Trophoblast cell (in vitro differentiated cells and primary cell): ENCODE data around the gene USP36.

Experiments used
- DNase-seq, 2 donors: peaks; one replicate each; pipeline ENCODE4 v3.0.0-alpha.2; 2016
- H2AFZ ChIP-seq: 2 replicates; pipeline ENCODE4 v1.6.1; 2013; ENCODE audit warnings: low read length, moderate library complexity, mild to moderate bottlenecking; ENCODE audit not compliant: insufficient read depth, poor library complexity
- H2AK5ac ChIP-seq: 2 replicates; pipeline ENCODE4 v1.6.1; 2013; ENCODE audit warnings: mild to moderate bottlenecking, low read length
- H2BK120ac ChIP-seq: 2 replicates; pipeline ENCODE4 v1.6.1; 2013; ENCODE audit warnings: low read length, mild to moderate bottlenecking, moderate library complexity; ENCODE audit not compliant: insufficient read depth, poor library complexity
- H2BK12ac ChIP-seq: 2 replicates; pipeline ENCODE4 v1.6.1; 2013; ENCODE audit warnings: mild to moderate bottlenecking, low read length, moderate library complexity
- H2BK5ac ChIP-seq: 2 replicates; pipeline ENCODE4 v1.6.1; 2013; ENCODE audit warnings: low read length, low read depth, moderate library complexity, mild to moderate bottlenecking; ENCODE audit not compliant: poor library complexity
- H3K14ac ChIP-seq: 2 replicates; pipeline ENCODE4 v1.6.1; 2013; ENCODE audit warnings: mild to moderate bottlenecking, low read length
- H3K18ac ChIP-seq: 2 replicates; pipeline ENCODE4 v1.6.1; 2013; ENCODE audit warnings: mild to moderate bottlenecking, low read length
- H3K23ac ChIP-seq: 2 replicates; pipeline ENCODE4 v1.6.1; 2013; ENCODE audit warnings: low read length
- H3K27ac ChIP-seq: 2 replicates; pipeline ENCODE4 v1.5.1; 2013; ENCODE audit warnings: low read depth, mild to moderate bottlenecking, inconsistent platforms, low read length, moderate library complexity
- H3K27me3 ChIP-seq: 2 replicates; pipeline ENCODE4 v1.6.1; 2013; ENCODE audit warnings: inconsistent platforms, mild to moderate bottlenecking, low read length, moderate library complexity; ENCODE audit not compliant: insufficient read depth
- H3K36me3 ChIP-seq, 2 experiments: 1 replicate in 1 of 2; 2 replicates in 1 of 2; pipeline ENCODE4 v1.6.1; 2013; ENCODE audit warnings: low read length in 2 of 2, mild to moderate bottlenecking in 2 of 2, moderate library complexity in 1 of 2; ENCODE audit not compliant: insufficient read depth in 2 of 2, control insufficient read depth in 1 of 2
- H3K4ac ChIP-seq: 2 replicates; pipeline ENCODE4 v1.6.1; 2013; ENCODE audit warnings: low read depth, mild to moderate bottlenecking, low read length, moderate library complexity
- H3K4me1 ChIP-seq, 2 experiments: 1 replicate in 1 of 2; 2 replicates in 1 of 2; pipeline ENCODE4 v1.6.1; 2013; ENCODE audit warnings: low read length in 2 of 2, mild to moderate bottlenecking in 2 of 2, moderate library complexity in 1 of 2; ENCODE audit not compliant: insufficient read depth in 2 of 2, control insufficient read depth in 1 of 2
- H3K4me2 ChIP-seq: 2 replicates; pipeline ENCODE4 v1.6.1; 2013; ENCODE audit warnings: inconsistent platforms, mild to moderate bottlenecking, low read length, moderate library complexity
- H3K4me3 ChIP-seq: 2 replicates; pipeline ENCODE4 v1.5.1; 2013; ENCODE audit warnings: mild to moderate bottlenecking, low read depth, low read length, inconsistent platforms
- H3K79me1 ChIP-seq: one replicate; pipeline ENCODE4 v1.6.1; 2013; ENCODE audit warnings: low read length
- H3K79me2 ChIP-seq: 2 replicates; pipeline ENCODE4 v1.6.1; 2013; ENCODE audit warnings: low read length, mild to moderate bottlenecking; ENCODE audit not compliant: control insufficient read depth, insufficient read depth, poor library complexity
- H3K9ac ChIP-seq: 2 replicates; pipeline ENCODE4 v1.6.1; 2013; ENCODE audit warnings: mild to moderate bottlenecking, low read length
- H3K9me3 ChIP-seq: 2 replicates; pipeline ENCODE4 v1.6.1; 2013; ENCODE audit warnings: low read depth, mild to moderate bottlenecking, control low read depth, inconsistent platforms, low read length; ENCODE audit not compliant: insufficient read depth
- H4K12ac ChIP-seq: 2 replicates; pipeline ENCODE4 v1.6.1; 2013; ENCODE audit warnings: low read depth, mild to moderate bottlenecking, low read length, moderate library complexity
- H4K8ac ChIP-seq: 2 replicates; pipeline ENCODE4 v1.6.1; 2013; ENCODE audit warnings: low read depth, mild to moderate bottlenecking, low read length, moderate library complexity
- H4K91ac ChIP-seq: one replicate; pipeline ENCODE4 v1.6.1; 2013; ENCODE audit warnings: low read depth, mild to moderate bottlenecking, low read length, moderate library complexity
- WGBS: extraction: QIAGEN DNeasy Blood & Tissue Kit; methylation state at CpG from one replicate; pipeline ENCODE4 v1.1.7; 2013; ENCODE audit warnings: missing lambda C conversion rate; ENCODE audit not compliant: insufficient read length, insufficient coverage; ENCODE audit errors: extremely low coverage; 5-methylcytosine and 5-hydroxymethylcytosine counted together

USP36 gene

GRCh38 chr17:78849026-78849425 is 8.4 kb upstream of the USP36 start:
- H3K27me3 ChIP-seq = no peaks in the 10 kb centered on the region
- H3K9me3 ChIP-seq = no peaks in the 10 kb centered on the region
- no peak overlapping the region for H3K4me2 ChIP-seq
- H2AK5ac ChIP-seq = no peak overlapping the region
- H3K79me2 ChIP-seq = no peaks in the 10 kb centered on the region
- H4K8ac ChIP-seq = no peak overlapping the region
- no peak overlapping the region for H3K18ac ChIP-seq
- H4K12ac ChIP-seq = no peak overlapping the region
- H3K4ac ChIP-seq = no peak overlapping the region
- H2BK12ac ChIP-seq = no peak overlapping the region
- no peak overlapping the region for H4K91ac ChIP-seq
- H2BK120ac ChIP-seq = no peak overlapping the region
- no peak overlapping the region for H3K9ac ChIP-seq
- H3K27ac ChIP-seq = no peak overlapping the region
- no CpG with 5 or more reads among the region's 5 CpGs for WGBS
- no peak overlapping the region for H3K14ac ChIP-seq
- H3K36me3 ChIP-seq = peaks cover 3 to 4% of the 10 kb centered on the region in 2 experiments
- DNase-seq = no peak
- no peak overlapping the region for H2BK5ac ChIP-seq
- H3K23ac ChIP-seq = no peak overlapping the region
- H3K79me1 ChIP-seq = no peaks in the 10 kb centered on the region
- H3K4me3 ChIP-seq = no peak overlapping the region
- no peak overlapping the region for H2AFZ ChIP-seq
- no peaks in the 10 kb centered on the region for H3K4me1 ChIP-seq

- Histone ChIP-seq H4K91ac (no peak overlapping the region), H3K4me2 (no peak overlapping the region), H3K27me3 (no peaks in the 10 kb centered on the region), H3K4ac (no peak overlapping the region), H3K79me1 (no peaks in the 10 kb centered on the region), H3K36me3 (no peaks in the 10 kb centered on the region), H3K9me3 (no peaks in the 10 kb centered on the region), H4K8ac (no peak overlapping the region), H3K23ac (no peak overlapping the region), H2AK5ac (no peak overlapping the region), H3K18ac (no peak overlapping the region), H3K4me1 (no peaks in the 10 kb centered on the region), H2BK120ac (no peak overlapping the region), H2AFZ (no peak overlapping the region), H3K27ac (no peak overlapping the region), H3K9ac (no peak overlapping the region), H3K4me3 (no peak overlapping the region), H4K12ac (no peak overlapping the region), H2BK5ac (no peak overlapping the region), H3K14ac (no peak overlapping the region), H3K79me2 (no peaks in the 10 kb centered on the region), H2BK12ac (no peak overlapping the region)
- no CpG with 5 or more reads among the region's 3 CpGs for WGBS
- DNase-seq = no peak
These were observed 6.4 kb upstream of the USP36 start for GRCh38 chr17:78847052-78847451.

GRCh38 chr17:78844301-78845005 is 3.8 kb upstream of the USP36 start:
- Histone ChIP-seq H3K4me2 (no peak overlapping the region), H3K4me1 (peaks cover 4 to 6% of the 10 kb centered on the region in 2 experiments), H4K91ac (no peak overlapping the region), H4K12ac (no peak overlapping the region), H2BK12ac (no peak overlapping the region), H3K9ac (no peak overlapping the region), H2AK5ac (no peak overlapping the region), H3K23ac (no peak overlapping the region), H3K9me3 (no peaks in the 10 kb centered on the region), H3K27ac (no peak overlapping the region), H2BK5ac (no peak overlapping the region), H2BK120ac (no peak overlapping the region), H3K27me3 (no peaks in the 10 kb centered on the region), H3K4me3 (no peak overlapping the region), H3K18ac (no peak overlapping the region), H3K79me2 (peaks cover 8% of the 10 kb centered on the region), H3K4ac (no peak overlapping the region), H4K8ac (no peak overlapping the region), H3K14ac (no peak overlapping the region), H2AFZ (no peak overlapping the region), H3K36me3 (no peaks in the 10 kb centered on the region), H3K79me1 (peaks cover 11% of the 10 kb centered on the region)
- no CpG with 5 or more reads among the region's 9 CpGs for WGBS
- DNase-seq = no peak

GRCh38 chr17:78842881-78843565 is 2.4 kb upstream of the USP36 start:
- Histone ChIP-seq H3K4me2 (no peak overlapping the region), H3K79me1 (peaks cover 11% of the 10 kb centered on the region), H3K4me3 (no peak overlapping the region), H3K9ac (peak overlapping the region; percentile 14), H4K12ac (no peak overlapping the region), H2BK12ac (no peak overlapping the region), H4K91ac (no peak overlapping the region), H2AK5ac (no peak overlapping the region), H3K14ac (no peak overlapping the region), H3K27ac (no peak overlapping the region), H3K18ac (no peak overlapping the region), H2AFZ (no peak overlapping the region), H3K36me3 (peaks cover 0 to under 1% of the 10 kb centered on the region in 2 experiments), H3K9me3 (no peaks in the 10 kb centered on the region), H3K79me2 (peaks cover 10% of the 10 kb centered on the region), H3K23ac (no peak overlapping the region), H4K8ac (no peak overlapping the region), H2BK5ac (no peak overlapping the region), H3K4ac (no peak overlapping the region), H2BK120ac (no peak overlapping the region), H3K27me3 (no peaks in the 10 kb centered on the region), H3K4me1 (peaks cover 6% of the 10 kb centered on the region in 2 experiments)
- no CpG with 5 or more reads among the region's 10 CpGs for WGBS
- peak in 1 of 2 donors; percentile 40 for DNase-seq
